ENCODE measurements around the gene PARP6.

Gene PARP6

GRCh38 chr15:72207558-72208085 lies 64.7 kb downstream of the PARP6 start:
- Histone ChIP-seq H2AK5ac (ENCODE audit: low read length, severe bottlenecking) (no peak overlapping the region), H3K4me1 (ENCODE audit: control insufficient read depth, insufficient read depth, low read depth, low read length) (peaks cover 8% of the 10 kb centered on the region), H4K8ac (ENCODE audit: low read length) (no peak overlapping the region), H3K4ac (ENCODE audit: low read depth in 1 of 2, low read length in 2 of 2) (no peak overlapping the region), H2AFZ (ENCODE audit: low read depth, low read length) (no peak overlapping the region), H3K4me2 (ENCODE audit: low read length, poor library complexity, severe bottlenecking) (no peak overlapping the region), H2BK12ac (ENCODE audit: low read length in 2 of 2) (no peak overlapping the region), H3K23ac (ENCODE audit: low read length in 2 of 2) (no peak overlapping the region), H3K27ac (ENCODE audit: low read length, poor library complexity, severe bottlenecking) (no peak overlapping the region), H4K91ac (ENCODE audit: low read length) (no peak overlapping the region), H3K36me3 (ENCODE audit: control insufficient read depth in 1 of 2, insufficient read depth in 2 of 2, low read depth in 1 of 2, low read length in 2 of 2) (peaks cover 79 to 98% of the 10 kb centered on the region in 2 experiments), H3K18ac (ENCODE audit: low read depth in 1 of 2, low read length in 2 of 2) (no peak overlapping the region), H3K27me3 (ENCODE audit: control insufficient read depth in 1 of 2, insufficient read depth in 1 of 2, low read length in 2 of 2) (no peaks in the 10 kb centered on the region), H2BK15ac (ENCODE audit: low read depth, poor library complexity, severe bottlenecking) (no peak overlapping the region), H2BK5ac (ENCODE audit: low read depth, low read length, poor library complexity, severe bottlenecking) (no peak overlapping the region), H3K9me3 (ENCODE audit: control insufficient read depth, low read length) (no peaks in the 10 kb centered on the region), H3K4me3 (ENCODE audit: insufficient read depth in 1 of 2, low read depth in 1 of 2, low read length in 2 of 2) (no peak overlapping the region), H3K14ac (ENCODE audit: low read length in 2 of 2) (no peak overlapping the region), H3K9ac (ENCODE audit: low read length) (no peak overlapping the region), H3K79me1 (replicated peaks; ENCODE audit: low read length, poor library complexity, severe bottlenecking) (peaks cover 8% of the 10 kb centered on the region), H2BK120ac (ENCODE audit: low read depth, low read length) (no peak overlapping the region)
- no peak for DNase-seq

DNA sequence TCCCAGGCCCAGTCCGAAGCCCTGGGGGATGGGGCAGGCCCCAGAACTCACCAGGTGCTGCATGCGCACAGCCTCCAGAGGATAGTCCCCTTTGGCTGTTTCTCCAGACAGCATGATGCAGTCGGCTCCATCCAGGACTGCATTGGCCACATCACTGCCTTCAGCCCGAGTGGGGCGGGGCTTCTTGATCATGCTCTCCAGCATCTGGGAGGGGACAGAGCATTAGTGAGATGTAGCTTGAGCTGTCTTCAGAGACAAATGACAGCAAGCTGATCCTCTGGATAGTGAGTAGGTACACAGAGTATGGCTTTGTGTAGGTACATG lies 65.7 kb downstream of the PARP6 start:
- Histone ChIP-seq H2AFZ (ENCODE audit: low read depth, low read length) (no peak overlapping the region), H4K8ac (ENCODE audit: low read length) (no peak overlapping the region), H2AK5ac (ENCODE audit: low read length, severe bottlenecking) (no peak overlapping the region), H3K36me3 (ENCODE audit: control insufficient read depth in 1 of 2, insufficient read depth in 2 of 2, low read depth in 1 of 2, low read length in 2 of 2) (peaks cover 80 to 98% of the 10 kb centered on the region in 2 experiments), H3K23ac (ENCODE audit: low read length in 2 of 2) (no peak overlapping the region), H3K4ac (ENCODE audit: low read depth in 1 of 2, low read length in 2 of 2) (no peak overlapping the region), H3K79me1 (replicated peaks; ENCODE audit: low read length, poor library complexity, severe bottlenecking) (peaks cover 10% of the 10 kb centered on the region), H3K4me3 (ENCODE audit: insufficient read depth in 1 of 2, low read depth in 1 of 2, low read length in 2 of 2) (no peak overlapping the region), H2BK120ac (ENCODE audit: low read depth, low read length) (no peak overlapping the region), H3K4me2 (ENCODE audit: low read length, poor library complexity, severe bottlenecking) (no peak overlapping the region), H3K27ac (ENCODE audit: low read length, poor library complexity, severe bottlenecking) (no peak overlapping the region), H3K18ac (ENCODE audit: low read depth in 1 of 2, low read length in 2 of 2) (no peak overlapping the region), H4K91ac (ENCODE audit: low read length) (no peak overlapping the region), H3K27me3 (ENCODE audit: control insufficient read depth in 1 of 2, insufficient read depth in 1 of 2, low read length in 2 of 2) (no peaks in the 10 kb centered on the region), H2BK15ac (ENCODE audit: low read depth, poor library complexity, severe bottlenecking) (no peak overlapping the region), H3K9ac (ENCODE audit: low read length) (no peak overlapping the region), H3K9me3 (ENCODE audit: control insufficient read depth, low read length) (no peaks in the 10 kb centered on the region), H3K4me1 (ENCODE audit: control insufficient read depth, insufficient read depth, low read depth, low read length) (peaks cover 11% of the 10 kb centered on the region), H2BK5ac (ENCODE audit: low read depth, low read length, poor library complexity, severe bottlenecking) (no peak overlapping the region), H2BK12ac (ENCODE audit: low read length in 2 of 2) (no peak overlapping the region), H3K14ac (ENCODE audit: low read length in 2 of 2) (no peak overlapping the region)
- WGBS = 97% methylated on average over 5 of the region's 5 CpGs
- no peak for DNase-seq

- peaks cover 12% of the 10 kb centered on the region for H3K79me1 ChIP-seq (replicated peaks; ENCODE audit: low read length, poor library complexity, severe bottlenecking)
- no peak for DNase-seq
- no peak overlapping the region for H2BK5ac ChIP-seq (ENCODE audit: low read depth, low read length, poor library complexity, severe bottlenecking)
- WGBS = 91% methylated on average over 10 of the region's 10 CpGs
- H3K23ac ChIP-seq (ENCODE audit: low read length in 2 of 2) = no peak overlapping the region
- H3K9me3 ChIP-seq (ENCODE audit: control insufficient read depth, low read length) = no peaks in the 10 kb centered on the region
- no peak overlapping the region for H3K4ac ChIP-seq (ENCODE audit: low read depth in 1 of 2, low read length in 2 of 2)
- no peak overlapping the region for H2AFZ ChIP-seq (ENCODE audit: low read depth, low read length)
- no peak overlapping the region for H2BK15ac ChIP-seq (ENCODE audit: low read depth, poor library complexity, severe bottlenecking)
- no peak overlapping the region for H3K14ac ChIP-seq (ENCODE audit: low read length in 2 of 2)
- H3K4me1 ChIP-seq (ENCODE audit: control insufficient read depth, insufficient read depth, low read depth, low read length) = peaks cover 16% of the 10 kb centered on the region
- no peak overlapping the region for H3K27ac ChIP-seq (ENCODE audit: low read length, poor library complexity, severe bottlenecking)
- no peak overlapping the region for H2AK5ac ChIP-seq (ENCODE audit: low read length, severe bottlenecking)
- no peak overlapping the region for H3K9ac ChIP-seq (ENCODE audit: low read length)
- no peak overlapping the region for H3K18ac ChIP-seq (ENCODE audit: low read depth in 1 of 2, low read length in 2 of 2)
- H4K8ac ChIP-seq (ENCODE audit: low read length) = no peak overlapping the region
- no peaks in the 10 kb centered on the region for H3K27me3 ChIP-seq (ENCODE audit: control insufficient read depth in 1 of 2, insufficient read depth in 1 of 2, low read length in 2 of 2)
- peaks cover 80 to 98% of the 10 kb centered on the region in 2 experiments for H3K36me3 ChIP-seq (ENCODE audit: control insufficient read depth in 1 of 2, insufficient read depth in 2 of 2, low read depth in 1 of 2, low read length in 2 of 2)
- H3K4me2 ChIP-seq (ENCODE audit: low read length, poor library complexity, severe bottlenecking) = no peak overlapping the region
- no peak overlapping the region for H3K4me3 ChIP-seq (ENCODE audit: insufficient read depth in 1 of 2, low read depth in 1 of 2, low read length in 2 of 2)
- no peak overlapping the region for H2BK12ac ChIP-seq (ENCODE audit: low read length in 2 of 2)
- H2BK120ac ChIP-seq (ENCODE audit: low read depth, low read length) = no peak overlapping the region
- H4K91ac ChIP-seq (ENCODE audit: low read length) = no peak overlapping the region
Measured at GRCh38 chr15:72205896-72206676, 66.3 kb downstream of the PARP6 start.

GRCh38 chr15:72205273-72205672 lies 67.1 kb downstream of the PARP6 start:
- no peak overlapping the region for H3K4me2 ChIP-seq (ENCODE audit: low read length, poor library complexity, severe bottlenecking)

More at GRCh38 chr15:72205273-72205672, 67.1 kb downstream of the PARP6 start:
- Histone ChIP-seq H3K9me3 (ENCODE audit: control insufficient read depth, low read length) (no peaks in the 10 kb centered on the region), H2BK120ac (ENCODE audit: low read depth, low read length) (no peak overlapping the region), H3K23ac (ENCODE audit: low read length in 2 of 2) (no peak overlapping the region), H3K36me3 (ENCODE audit: control insufficient read depth in 1 of 2, insufficient read depth in 2 of 2, low read depth in 1 of 2, low read length in 2 of 2) (peaks cover 81 to 98% of the 10 kb centered on the region in 2 experiments), H2AK5ac (ENCODE audit: low read length, severe bottlenecking) (no peak overlapping the region), H4K8ac (ENCODE audit: low read length) (no peak overlapping the region), H3K14ac (ENCODE audit: low read length in 2 of 2) (no peak overlapping the region), H2BK5ac (ENCODE audit: low read depth, low read length, poor library complexity, severe bottlenecking) (no peak overlapping the region), H2BK15ac (ENCODE audit: low read depth, poor library complexity, severe bottlenecking) (no peak overlapping the region), H3K18ac (ENCODE audit: low read depth in 1 of 2, low read length in 2 of 2) (no peak overlapping the region), H4K91ac (ENCODE audit: low read length) (no peak overlapping the region), H3K9ac (ENCODE audit: low read length) (peak overlapping the region; percentile 74), H3K79me1 (replicated peaks; ENCODE audit: low read length, poor library complexity, severe bottlenecking) (peaks cover 11% of the 10 kb centered on the region), H2AFZ (ENCODE audit: low read depth, low read length) (no peak overlapping the region), H2BK12ac (ENCODE audit: low read length in 2 of 2) (no peak overlapping the region), H3K27me3 (ENCODE audit: control insufficient read depth in 1 of 2, insufficient read depth in 1 of 2, low read length in 2 of 2) (no peaks in the 10 kb centered on the region), H3K4me1 (ENCODE audit: control insufficient read depth, insufficient read depth, low read depth, low read length) (peaks cover 22% of the 10 kb centered on the region), H3K27ac (ENCODE audit: low read length, poor library complexity, severe bottlenecking) (no peak overlapping the region), H3K4ac (ENCODE audit: low read depth in 1 of 2, low read length in 2 of 2) (no peak overlapping the region), H3K4me3 (ENCODE audit: insufficient read depth in 1 of 2, low read depth in 1 of 2, low read length in 2 of 2) (no peak overlapping the region)
- DNase-seq = no peak
- 92% methylated on average over 2 of the region's 2 CpGs for WGBS

All from mesenchymal stem cell (in vitro differentiated cells and primary cell).